Mesodermal cell (in vitro differentiated cells): Measurements from ENCODE around the gene NME7.
"Not testable (repeated sequence)": the region's sequence is repeated elsewhere in the genome, so short reads cannot be mapped to it uniquely, and the experiment has no call there.

Experiments
- H3K27ac ChIP-seq: 2 replicates; pipeline ENCODE4 v1.7.0; 2013; ENCODE audit warnings: mild to moderate bottlenecking, low read depth, low read length, moderate library complexity; ENCODE audit not compliant: severe bottlenecking
- H3K36me3 ChIP-seq: 2 replicates; pipeline ENCODE4 v1.7.1; 2013; ENCODE audit warnings: mild to moderate bottlenecking, low read length, moderate library complexity; ENCODE audit not compliant: control insufficient read depth, insufficient read depth
- H3K4me1 ChIP-seq: one replicate; pipeline ENCODE4 v1.7.1; 2013; ENCODE audit warnings: mild to moderate bottlenecking, low read length; ENCODE audit not compliant: insufficient read depth, control insufficient read depth, poor library complexity, severe bottlenecking
- H3K4me3 ChIP-seq: 2 replicates; pipeline ENCODE4 v1.7.0; 2013; ENCODE audit warnings: low read length, control low read depth, mild to moderate bottlenecking; ENCODE audit not compliant: insufficient read depth, poor library complexity, severe bottlenecking; ENCODE audit errors: extremely low read depth
- H3K9me3 ChIP-seq: 2 replicates; pipeline ENCODE4 v1.7.1; 2013; ENCODE audit warnings: mild to moderate bottlenecking, low read length, moderate library complexity; ENCODE audit not compliant: control insufficient read depth
- WGBS, 2 experiments: methylation state at CpG; one replicate each; pipeline ENCODE4 v1.1.5; 2013; ENCODE audit warnings: missing lambda C conversion rate in 2 of 2; ENCODE audit not compliant: insufficient coverage in 2 of 2; 5-methylcytosine and 5-hydroxymethylcytosine counted together

The NME7 gene

GRCh38 chr1:169342096-169342495, 25.5 kb downstream of the NME7 start:
- H3K27ac ChIP-seq, H3K4me1 ChIP-seq, H3K4me3 ChIP-seq, H3K36me3 ChIP-seq, H3K9me3 ChIP-seq: not testable (repeated sequence)
- 100% methylated on average over 1 of the region's 3 CpGs; no CpG with 5 or more reads in 1 of the 2 experiments for WGBS, 2 experiments

GRCh38 chr1:169340882-169341281, 26.7 kb downstream of the NME7 start:
- WGBS, 2 experiments, result 83 to 91% methylated on average over 3 to 5 of the region's 5 CpGs
- no peak overlapping the region for H3K27ac ChIP-seq
- no peak overlapping the region for H3K4me3 ChIP-seq

GRCh38 chr1:169339773-169340172, 27.8 kb downstream of the NME7 start:
- Histone ChIP-seq H3K9me3 (no peaks in the 10 kb centered on the region), H3K27ac (no peak overlapping the region), H3K4me1 (no peaks in the 10 kb centered on the region), H3K4me3 (no peak overlapping the region), H3K36me3 (peaks cover 3% of the 10 kb centered on the region)

More at GRCh38 chr1:169340882-169341281, 26.7 kb downstream of the NME7 start:
- Histone ChIP-seq H3K4me1 (no peaks in the 10 kb centered on the region), H3K9me3 (no peaks in the 10 kb centered on the region), H3K36me3 (no peaks in the 10 kb centered on the region)

DNA sequence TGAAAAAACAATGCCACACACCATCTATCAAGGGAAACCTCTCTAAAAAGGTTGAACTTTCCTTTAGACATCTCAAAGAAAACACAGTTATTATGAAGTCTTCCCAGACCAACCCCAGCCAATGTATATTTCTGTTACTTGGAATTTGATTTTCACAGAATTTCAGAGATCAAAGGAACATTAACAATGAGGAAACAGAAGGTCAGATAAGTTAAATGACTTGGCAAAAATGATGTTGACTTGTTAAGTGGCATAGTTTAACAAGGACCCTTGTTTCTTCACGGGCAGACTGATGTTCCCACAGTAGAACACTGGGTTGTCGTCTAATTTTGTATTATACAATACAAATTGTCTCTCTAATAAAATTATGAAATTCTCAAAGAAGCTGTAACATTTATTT, 29.0 kb downstream of the NME7 start:
- Histone ChIP-seq H3K4me3 (no peak overlapping the region), H3K4me1 (no peaks in the 10 kb centered on the region), H3K27ac (no peak overlapping the region), H3K9me3 (no peaks in the 10 kb centered on the region), H3K36me3 (peaks cover 3% of the 10 kb centered on the region)
- WGBS, 2 experiments, result no CpG with 5 or more reads among the region's 2 CpGs

DNA sequence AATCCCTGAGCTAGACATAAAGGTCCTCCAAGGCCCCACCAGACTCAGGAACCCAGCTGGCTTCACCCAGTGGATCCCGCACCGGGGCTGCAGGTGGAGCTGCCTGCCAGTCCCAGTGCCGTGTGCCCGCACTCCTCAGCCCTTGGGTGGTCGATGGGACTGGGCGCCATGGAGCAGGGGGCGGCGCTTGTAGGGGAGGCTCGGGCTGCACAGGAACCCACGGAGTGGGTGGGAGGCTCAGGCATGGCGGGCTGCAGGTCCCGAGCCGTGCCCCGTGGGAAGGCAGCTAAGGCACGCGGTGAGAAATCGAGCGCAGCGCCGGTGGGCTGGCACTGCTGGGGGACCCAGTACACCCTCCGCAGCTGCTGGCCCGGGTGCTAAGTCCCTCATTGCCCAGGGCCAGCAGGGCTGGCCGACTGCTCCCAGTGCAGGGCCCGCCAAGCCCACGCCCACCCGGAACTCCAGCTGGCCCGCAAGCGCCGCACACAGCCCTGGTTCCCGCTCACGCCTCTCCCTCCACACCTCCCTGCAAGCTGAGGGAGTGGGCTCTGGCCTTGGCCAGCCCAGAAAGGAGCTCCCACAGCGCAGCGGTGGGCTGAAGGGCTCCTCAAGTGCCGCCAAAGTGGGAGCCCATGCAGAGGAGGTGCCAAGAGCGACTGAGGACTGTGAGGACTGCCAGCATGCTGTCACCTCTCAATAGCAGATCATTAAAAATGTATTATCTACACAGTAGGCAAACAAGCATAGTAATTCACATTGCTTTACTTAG, 30.5 kb downstream of the NME7 start:
- not testable (repeated sequence) for H3K27ac ChIP-seq, H3K9me3 ChIP-seq, H3K4me1 ChIP-seq, H3K4me3 ChIP-seq, H3K36me3 ChIP-seq
- 96 to 97% methylated on average over 17 to 21 of the region's 35 CpGs for WGBS, 2 experiments

- 100% methylated on average over 1 of the region's 3 CpGs; no CpG with 5 or more reads in 1 of the 2 experiments for WGBS, 2 experiments
- H3K4me3 ChIP-seq, H3K4me1 ChIP-seq, H3K36me3 ChIP-seq, H3K9me3 ChIP-seq, H3K27ac ChIP-seq: not testable (repeated sequence)
Observed at GRCh38 chr1:169334727-169335126, 32.9 kb downstream of the NME7 start.

DNA sequence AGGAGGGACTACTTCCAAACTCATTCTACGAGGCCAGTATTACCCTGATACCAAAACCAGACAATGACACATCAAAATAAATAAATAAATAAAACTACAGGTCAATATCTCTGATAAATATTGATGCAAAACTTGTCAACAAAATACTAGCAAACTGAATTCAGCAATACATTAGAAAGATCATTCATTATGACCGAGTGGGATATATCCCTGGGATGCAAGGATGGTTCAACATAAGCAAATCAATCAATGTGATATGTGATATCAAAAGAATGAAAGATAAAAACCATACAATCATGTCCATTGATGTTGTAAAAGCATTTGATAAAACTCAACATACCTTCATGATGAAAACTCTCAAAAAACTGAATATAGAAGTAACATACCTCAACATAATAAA, 36.7 kb downstream of the NME7 start:
- Histone ChIP-seq H3K4me1 (no peaks in the 10 kb centered on the region), H3K36me3 (peaks cover 3% of the 10 kb centered on the region), H3K9me3 (no peaks in the 10 kb centered on the region), H3K4me3 (no peak overlapping the region), H3K27ac (no peak overlapping the region)
- no CpG with 5 or more reads among the region's 2 CpGs for WGBS, 2 experiments

GRCh38 chr1:169329383-169329782, 38.2 kb downstream of the NME7 start:
- 88 to 100% methylated on average over 1 of the region's 1 CpG for WGBS, 2 experiments
- H3K4me1 ChIP-seq, result no peaks in the 10 kb centered on the region
- H3K9me3 ChIP-seq, result no peaks in the 10 kb centered on the region
- H3K27ac ChIP-seq, result no peak overlapping the region
- H3K4me3 ChIP-seq, result no peak overlapping the region
- H3K36me3 ChIP-seq, result no peaks in the 10 kb centered on the region

DNA sequence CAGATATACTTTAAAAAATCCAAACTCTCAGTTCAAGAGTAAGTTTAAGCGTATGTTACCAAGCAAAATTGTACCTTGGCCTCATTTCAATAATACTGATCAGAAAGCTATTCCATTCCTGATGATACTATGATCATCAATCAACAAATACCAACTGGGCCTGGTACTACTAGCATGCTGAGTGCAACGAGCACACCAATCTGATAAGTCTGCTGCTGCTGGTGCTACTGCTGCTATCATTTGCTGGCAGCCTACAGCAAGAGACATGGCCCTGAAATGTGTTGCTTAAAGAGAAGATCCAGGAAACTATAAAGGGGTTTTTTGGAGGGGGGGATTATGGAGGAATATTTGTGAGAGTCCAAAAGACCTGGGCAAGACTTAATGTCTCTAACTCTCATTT, 39.7 kb downstream of the NME7 start:
- no peak overlapping the region for H3K4me3 ChIP-seq
- no peaks in the 10 kb centered on the region for H3K9me3 ChIP-seq
- H3K4me1 ChIP-seq, result no peaks in the 10 kb centered on the region
- H3K27ac ChIP-seq, result no peak overlapping the region
- 77 to 88% methylated on average over 1 to 2 of the region's 2 CpGs for WGBS, 2 experiments
- H3K36me3 ChIP-seq, result no peaks in the 10 kb centered on the region

- Histone ChIP-seq H3K9me3 (no peaks in the 10 kb centered on the region), H3K36me3 (no peaks in the 10 kb centered on the region), H3K27ac (no peak overlapping the region), H3K4me3 (no peak overlapping the region), H3K4me1 (no peaks in the 10 kb centered on the region)
Observed at GRCh38 chr1:169326956-169327268, 40.7 kb downstream of the NME7 start.

GRCh38 chr1:169326261-169326955, 41.2 kb downstream of the NME7 start:
- WGBS, 2 experiments, result 92% methylated on average over 2 of the region's 3 CpGs

More at GRCh38 chr1:169326261-169326955, 41.2 kb downstream of the NME7 start:
- no peaks in the 10 kb centered on the region for H3K9me3 ChIP-seq
- no peaks in the 10 kb centered on the region for H3K4me1 ChIP-seq
- no peak overlapping the region for H3K4me3 ChIP-seq
- H3K36me3 ChIP-seq, result no peaks in the 10 kb centered on the region
- H3K27ac ChIP-seq, result no peak overlapping the region
